ENCODE data around the gene CERS6. TPM values are rescaled to one million over a fixed set of nuclear protein-coding genes. Genes with fewer than 3 reads are reported as not detected.
A peak's percentile ranks its signal among the peaks of the same experiment; 100 is the strongest.

The CERS6 gene
- total RNA-seq, 1 donor from 2014 or later, result 11.3 TPM

- ATAC-seq (peak; percentile 87), DNase-seq (ENCODE audit: low spot score) (no peak)
Observed at GRCh38 chr2:168814939-168815907, 359.2 kb downstream of the CERS6 start.

GRCh38 chr2:168816369-168816768, 360.3 kb downstream of the CERS6 start:
- ATAC-seq, result no peak

GRCh38 chr2:168819050-168819715, 363.1 kb downstream of the CERS6 start:
- no peak for ATAC-seq

More at GRCh38 chr2:168816369-168816768, 360.3 kb downstream of the CERS6 start:
- DNase-seq (ENCODE audit: low spot score), result no peak

GRCh38 chr2:168819829-168820489, 363.9 kb downstream of the CERS6 start:
- ATAC-seq (no peak), DNase-seq (ENCODE audit: low spot score) (no peak)

More at GRCh38 chr2:168819050-168819715, 363.1 kb downstream of the CERS6 start:
- DNase-seq (ENCODE audit: low spot score), result no peak

- ATAC-seq, result no peak
- no peak for DNase-seq (ENCODE audit: low spot score)
Observed at GRCh38 chr2:168821577-168821976, 365.5 kb downstream of the CERS6 start.

- DNase-seq (ENCODE audit: low spot score) (no peak), ATAC-seq (no peak)
Observed at GRCh38 chr2:168821992-168822391, 365.9 kb downstream of the CERS6 start.

Other genes starting within 250 kb of the CERS6 start
- gene STK39, start 208.7 kb upstream of the CERS6 start, total RNA-seq, result 0.50 TPM